K562 (cell line): Measurements from ENCODE around the gene CRHR2.

Experiments used
- ARID3B ChIP-seq: fragments of 250-450 bp; sonication (Bioruptor Pico); IDR thresholded peaks from 2 replicates; pipeline ENCODE4 v1.4.0; 2020; ENCODE audit warnings: borderline replicate concordance
- CBX1 ChIP-seq: sonication (generic); IDR thresholded peaks from 2 replicates; pipeline ENCODE4 v1.6.1; 2016; ENCODE audit warnings: antibody characterized with exemption, low read depth, mild to moderate bottlenecking
- CBX8 ChIP-seq: fragments of 200-600 bp; sonication (generic); IDR thresholded peaks from 2 replicates; pipeline ENCODE4 v1.6.1; 2012; ENCODE audit warnings: borderline replicate concordance, mixed run types, low read depth, mild to moderate bottlenecking, moderate library complexity, mixed read lengths, low read length, control low read depth, inconsistent platforms; ENCODE audit not compliant: poor library complexity, severe bottlenecking; ENCODE audit errors: extremely low read depth
- CHD2 ChIP-seq: IDR thresholded peaks from 2 replicates; pipeline ENCODE4 v1.6.1; 2011; ENCODE audit warnings: low read depth, low read length
- CTCF ChIP-seq, 3 experiments: IDR thresholded peaks in 2 of 3; conservative IDR thresholded peaks in 1 of 3; 2 replicates each; pipeline ENCODE4 v1.5.1; 2011 to 2012; ENCODE audit warnings: low read length in 3 of 3, mild to moderate bottlenecking in 3 of 3, control low read depth in 2 of 3, improper control_type of control experiment in 1 of 3, inconsistent platforms in 1 of 3, low read depth in 1 of 3, mixed read lengths in 1 of 3, moderate library complexity in 1 of 3; ENCODE audit not compliant: insufficient read depth in 2 of 3
- ESRRB ChIP-seq: fragments of 250-450 bp; sonication (Bioruptor Pico); IDR thresholded peaks from 2 replicates; pipeline ENCODE4 v1.5.0; 2020; ENCODE audit warnings: mild to moderate bottlenecking, moderate library complexity, borderline replicate concordance
- FOXA3 ChIP-seq, 2 experiments: fragments of 450-650 bp in 1 of 2; sonication (generic) in 1 of 2; formaldehyde crosslinking; IDR thresholded peaks in 1 of 2; conservative IDR thresholded peaks in 1 of 2; 2 replicates each; pipeline versions ENCODE4 v1.4.0 to v1.8.0; 2020 to 2022; ENCODE audit warnings: mild to moderate bottlenecking in 2 of 2, missing genetic modification reagents in 1 of 2
- HNRNPUL1 ChIP-seq: fragments of 200-400 bp; formaldehyde crosslinking; IDR thresholded peaks from 2 replicates; pipeline ENCODE4 v1.6.1; 2017; ENCODE audit warnings: low read length
- MXI1 ChIP-seq: IDR thresholded peaks from 2 replicates; pipeline ENCODE4 v1.6.1; 2011; ENCODE audit warnings: low read depth, mild to moderate bottlenecking, improper control_type of control experiment, low read length
- NFXL1 ChIP-seq: fragments of 450-650 bp; formaldehyde crosslinking; IDR thresholded peaks from 2 replicates; pipeline ENCODE4 v1.4.0; 2021; ENCODE audit warnings: mild to moderate bottlenecking
- POLR2A ChIP-seq: fragments of 450-650 bp; conservative IDR thresholded peaks from 2 replicates; pipeline ENCODE4 v1.6.1; 2016
- SMAD3 ChIP-seq: fragments of 450-650 bp; formaldehyde crosslinking; conservative IDR thresholded peaks from 2 replicates; pipeline ENCODE4 v1.4.0; 2020; ENCODE audit warnings: mild to moderate bottlenecking
- SREBF1 ChIP-seq: fragments of 150-350 bp; IDR thresholded peaks from 2 replicates; pipeline ENCODE4 v1.6.1; 2014; ENCODE audit warnings: antibody characterized with exemption, low read depth, low read length, borderline replicate concordance
- ZNF518B ChIP-seq: fragments of 250-450 bp; sonication (Bioruptor Pico); IDR thresholded peaks from 2 replicates; pipeline ENCODE4 v1.5.0; 2021; ENCODE audit warnings: mild to moderate bottlenecking, moderate library complexity

- TF ChIP-seq SREBF1 (no peak), POLR2A (no peak), ARID3B (CRISPR knock-in tag) (no peak), CBX8 (no peak), NFXL1 (CRISPR knock-in tag) (no peak), ZNF518B (CRISPR knock-in tag) (no peak), CHD2 (no peak), CTCF (IDR thresholded peaks at IDR 0.05 in 2 of 3, conservative IDR thresholded peaks at IDR 0.05 in 1 of 3; ENCODE audit: insufficient read depth in 2 of 3, low read depth in 1 of 3, low read length in 3 of 3) (no peak), HNRNPUL1 (no peak), MXI1 (no peak), ESRRB (CRISPR knock-in tag) (no peak), CBX1 (no peak), SMAD3 (CRISPR knock-in tag) (no peak), FOXA3 (CRISPR knock-in tag; conservative IDR thresholded peaks at IDR 0.05 in 1 of 2, IDR thresholded peaks at IDR 0.05 in 1 of 2) (no peak)
Observed at GRCh38 chr7:30635798-30636197, 46.5 kb downstream of the CRHR2 start.
